ENCODE measurements around the gene UBR1.
A peak's percentile ranks its signal among the peaks of the same experiment; 100 is the strongest.
"Not testable (repeated sequence)": the region's sequence is repeated elsewhere in the genome, so short reads cannot be mapped to it uniquely, and the experiment has no call there.

Gene UBR1

DNA sequence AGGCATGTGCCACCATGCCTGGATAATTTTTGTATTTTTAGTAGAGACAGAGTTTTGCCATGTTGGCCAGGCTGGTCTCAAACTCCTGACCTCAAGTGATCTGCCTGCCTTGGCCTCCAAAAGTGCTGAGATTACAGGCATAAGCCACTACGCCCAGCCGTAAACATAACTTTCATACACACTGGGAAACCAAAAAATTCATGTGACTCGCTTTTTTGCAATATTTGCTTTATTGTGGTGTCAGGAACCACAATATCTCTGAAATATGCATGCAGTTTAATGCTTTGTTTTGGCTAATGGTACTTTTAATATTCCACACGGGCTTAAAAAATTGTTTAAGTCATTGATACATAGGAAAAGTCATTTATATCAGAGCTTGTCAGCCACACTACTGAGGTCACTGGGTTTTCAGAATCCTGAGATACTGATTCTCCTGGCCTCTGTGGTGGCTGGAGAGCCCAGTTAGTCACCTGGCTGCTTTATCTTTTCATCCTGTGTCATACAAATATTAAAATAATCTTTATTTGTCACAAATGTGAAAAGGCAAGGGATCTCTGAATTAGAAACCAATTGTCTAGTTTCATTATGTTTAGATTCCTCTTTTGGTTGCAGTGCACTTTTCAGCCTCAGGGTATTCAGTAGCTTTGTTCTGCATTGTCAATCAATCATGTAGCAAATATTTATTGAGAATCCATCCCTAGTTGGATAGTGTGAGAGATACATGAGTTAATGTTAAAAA lies 37.5 kb upstream of the UBR1 start:
- no peak overlapping the region for H3K4me3 ChIP-seq (ENCODE audit: low read depth, low read length)
- TF ChIP-seq, protein P1, sequence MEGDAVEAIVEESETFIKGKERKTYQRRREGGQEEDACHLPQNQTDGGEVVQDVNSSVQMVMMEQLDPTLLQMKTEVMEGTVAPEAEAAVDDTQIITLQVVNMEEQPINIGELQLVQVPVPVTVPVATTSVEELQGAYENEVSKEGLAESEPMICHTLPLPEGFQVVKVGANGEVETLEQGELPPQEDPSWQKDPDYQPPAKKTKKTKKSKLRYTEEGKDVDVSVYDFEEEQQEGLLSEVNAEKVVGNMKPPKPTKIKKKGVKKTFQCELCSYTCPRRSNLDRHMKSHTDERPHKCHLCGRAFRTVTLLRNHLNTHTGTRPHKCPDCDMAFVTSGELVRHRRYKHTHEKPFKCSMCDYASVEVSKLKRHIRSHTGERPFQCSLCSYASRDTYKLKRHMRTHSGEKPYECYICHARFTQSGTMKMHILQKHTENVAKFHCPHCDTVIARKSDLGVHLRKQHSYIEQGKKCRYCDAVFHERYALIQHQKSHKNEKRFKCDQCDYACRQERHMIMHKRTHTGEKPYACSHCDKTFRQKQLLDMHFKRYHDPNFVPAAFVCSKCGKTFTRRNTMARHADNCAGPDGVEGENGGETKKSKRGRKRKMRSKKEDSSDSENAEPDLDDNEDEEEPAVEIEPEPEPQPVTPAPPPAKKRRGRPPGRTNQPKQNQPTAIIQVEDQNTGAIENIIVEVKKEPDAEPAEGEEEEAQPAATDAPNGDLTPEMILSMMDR (conservative IDR thresholded peaks at IDR 0.05; ENCODE audit: low read depth, low read length), result no peak
- DNase-seq (ENCODE audit: low read depth), result no peak

DNA sequence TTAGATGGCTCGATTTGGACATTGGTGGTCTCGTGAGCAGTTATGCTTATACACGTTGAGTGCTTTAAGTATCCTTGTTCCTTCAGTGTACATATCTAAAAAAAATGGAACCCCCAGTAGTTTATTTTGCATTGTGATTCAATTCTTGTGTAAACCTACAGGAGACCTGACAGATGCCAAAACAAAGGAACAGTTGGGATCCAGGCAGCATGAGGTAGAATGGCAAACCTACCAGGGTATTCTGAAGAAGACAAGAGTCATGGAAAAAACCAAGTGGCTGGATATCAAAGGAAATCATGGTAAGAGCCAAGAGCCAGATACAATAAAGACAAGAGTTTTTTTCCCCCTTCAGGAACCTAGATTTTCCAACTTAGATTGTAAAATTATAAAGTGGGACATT lies 29.5 kb upstream of the UBR1 start:
- no peak overlapping the region for H3K4me3 ChIP-seq (ENCODE audit: low read depth, low read length)
- DNase-seq (ENCODE audit: low read depth), result no peak
- TF ChIP-seq, protein P1 (conservative IDR thresholded peaks at IDR 0.05; ENCODE audit: low read depth, low read length), result no peak

DNA sequence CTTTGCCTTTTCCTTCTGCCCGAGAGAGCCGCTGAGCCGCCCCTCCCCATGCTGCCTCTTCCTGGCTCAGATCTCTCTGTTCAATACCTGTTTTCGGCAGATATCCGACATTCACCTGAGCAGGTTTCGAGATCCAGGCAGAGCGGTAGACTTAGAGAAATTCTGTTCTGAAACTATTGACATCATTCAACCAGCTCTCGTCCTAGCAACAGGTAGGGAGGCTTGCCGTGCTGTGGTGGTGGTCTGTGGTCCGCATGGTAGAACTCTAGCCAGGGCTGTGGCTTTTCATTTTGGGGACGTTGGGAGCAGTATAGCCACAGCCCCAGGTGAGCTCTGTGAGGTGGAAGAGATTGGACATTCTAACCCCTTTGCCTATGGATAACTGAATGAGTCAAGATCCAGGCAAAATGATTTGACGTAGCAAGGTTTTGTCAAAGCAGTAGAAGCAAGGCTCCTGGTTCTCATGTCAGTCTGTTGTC lies 28.4 kb upstream of the UBR1 start:
- no peak for DNase-seq (ENCODE audit: low read depth)
- TF ChIP-seq, protein P1 (conservative IDR thresholded peaks at IDR 0.05; ENCODE audit: low read depth, low read length), result no peak

DNA sequence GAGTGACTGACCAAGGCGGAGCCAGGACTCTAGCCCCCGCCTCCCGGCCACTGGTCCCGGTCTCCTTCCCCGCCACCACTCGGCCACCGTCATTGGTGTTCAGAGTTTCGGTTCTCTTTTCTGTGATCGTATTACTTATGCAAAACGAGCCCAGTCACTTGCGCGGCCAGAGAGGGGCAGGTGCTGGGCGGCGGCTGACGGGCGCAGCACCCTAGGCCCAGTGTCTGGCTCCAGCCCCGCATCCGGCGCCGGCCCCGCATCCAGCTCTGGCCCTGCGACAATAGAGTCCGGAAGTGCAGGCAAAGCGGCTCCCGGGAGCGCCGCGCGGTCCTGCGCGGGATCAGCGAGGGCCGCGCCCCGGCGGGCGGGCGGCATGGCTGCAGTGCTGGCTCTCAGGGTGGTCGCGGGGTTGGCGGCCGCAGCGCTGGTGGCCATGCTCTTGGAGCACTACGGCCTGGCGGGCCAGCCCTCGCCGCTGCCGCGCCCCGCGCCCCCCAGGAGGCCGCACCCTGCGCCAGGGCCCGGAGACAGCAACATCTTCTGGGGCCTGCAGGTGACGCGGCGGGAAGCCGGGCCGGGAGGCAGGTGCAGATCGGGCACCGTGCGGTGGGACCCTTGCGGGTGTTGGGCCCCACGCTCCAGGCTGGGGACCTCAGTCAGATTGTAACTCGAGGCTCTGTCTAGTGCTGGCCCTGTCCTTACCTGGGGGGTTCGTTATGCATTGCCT lies 27.8 kb upstream of the UBR1 start, which contains the start of gene TMEM62:
TSS of gene TMEM62 (plus strand) at position 157 of the 727 bp plus-strand sequence. CDS start at position 374, 217 bp downstream.
- H3K4me3 ChIP-seq (ENCODE audit: low read depth, low read length), result peak within 1 kb of the TSS; percentile 77
- peak; percentile 28 for DNase-seq (ENCODE audit: low read depth)

More for the DNA sequence above, 28.4 kb upstream of the UBR1 start:
- H3K4me3 ChIP-seq (ENCODE audit: low read depth, low read length), result peak overlapping the region; percentile 77

DNA sequence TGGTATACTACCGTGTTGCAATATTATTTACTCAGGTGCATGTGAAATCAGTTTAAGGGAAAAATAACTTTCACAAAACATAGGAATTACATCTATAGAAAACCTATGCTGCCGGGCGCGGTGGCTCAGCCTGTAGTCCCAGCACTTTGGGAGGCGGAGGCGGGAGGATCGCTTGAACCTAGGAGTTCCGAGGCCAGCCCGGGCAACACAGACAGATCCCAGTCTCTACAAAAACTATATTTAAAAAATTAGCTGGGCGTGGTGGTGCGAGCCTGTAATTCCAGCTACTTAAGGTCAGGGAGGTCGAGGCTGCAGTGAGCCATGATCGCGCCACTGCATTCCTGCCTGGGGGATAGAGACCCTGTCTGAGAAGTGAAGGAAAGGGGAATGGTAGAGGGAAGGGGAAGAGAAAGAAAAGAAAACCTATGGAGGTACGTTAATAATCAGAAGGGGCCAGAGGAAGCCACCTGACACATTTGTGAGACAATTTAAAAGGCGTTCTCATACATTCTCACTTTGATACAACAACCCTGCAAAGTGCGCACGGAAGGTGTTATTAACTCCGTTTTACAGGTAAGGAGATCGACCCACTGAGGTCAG lies 27.1 kb upstream of the UBR1 start:
- no peak for DNase-seq (ENCODE audit: low read depth)
- peak overlapping the region; percentile 77 for H3K4me3 ChIP-seq (ENCODE audit: low read depth, low read length)
- TF ChIP-seq, protein P1 (conservative IDR thresholded peaks at IDR 0.05; ENCODE audit: low read depth, low read length), result no peak

More for the DNA sequence above, 27.8 kb upstream of the UBR1 start, which contains the start of gene TMEM62:
- TF ChIP-seq, protein P1 (conservative IDR thresholded peaks at IDR 0.05; ENCODE audit: low read depth, low read length), result no peak

DNA sequence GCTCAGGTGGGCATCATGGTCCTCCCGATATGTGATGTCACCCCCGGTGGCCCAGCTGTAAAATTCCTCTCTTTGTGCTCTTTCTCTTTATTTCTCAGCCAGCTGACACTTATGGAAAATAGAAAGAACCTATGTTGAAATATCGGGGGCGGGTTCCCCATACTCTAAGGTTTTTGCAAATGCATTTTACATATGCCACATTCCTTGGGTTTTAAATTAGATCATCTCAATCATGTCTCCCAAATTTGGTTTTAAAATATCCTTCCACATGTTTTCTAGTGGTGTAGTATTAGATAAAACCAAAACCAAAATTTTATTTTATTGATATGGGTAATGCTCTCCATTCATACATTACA lies 23.1 kb upstream of the UBR1 start:
- DNase-seq (ENCODE audit: low read depth), result no peak
- TF ChIP-seq, protein P1 (conservative IDR thresholded peaks at IDR 0.05; ENCODE audit: low read depth, low read length), result no peak
- H3K4me3 ChIP-seq (ENCODE audit: low read depth, low read length), result no peak overlapping the region

DNA sequence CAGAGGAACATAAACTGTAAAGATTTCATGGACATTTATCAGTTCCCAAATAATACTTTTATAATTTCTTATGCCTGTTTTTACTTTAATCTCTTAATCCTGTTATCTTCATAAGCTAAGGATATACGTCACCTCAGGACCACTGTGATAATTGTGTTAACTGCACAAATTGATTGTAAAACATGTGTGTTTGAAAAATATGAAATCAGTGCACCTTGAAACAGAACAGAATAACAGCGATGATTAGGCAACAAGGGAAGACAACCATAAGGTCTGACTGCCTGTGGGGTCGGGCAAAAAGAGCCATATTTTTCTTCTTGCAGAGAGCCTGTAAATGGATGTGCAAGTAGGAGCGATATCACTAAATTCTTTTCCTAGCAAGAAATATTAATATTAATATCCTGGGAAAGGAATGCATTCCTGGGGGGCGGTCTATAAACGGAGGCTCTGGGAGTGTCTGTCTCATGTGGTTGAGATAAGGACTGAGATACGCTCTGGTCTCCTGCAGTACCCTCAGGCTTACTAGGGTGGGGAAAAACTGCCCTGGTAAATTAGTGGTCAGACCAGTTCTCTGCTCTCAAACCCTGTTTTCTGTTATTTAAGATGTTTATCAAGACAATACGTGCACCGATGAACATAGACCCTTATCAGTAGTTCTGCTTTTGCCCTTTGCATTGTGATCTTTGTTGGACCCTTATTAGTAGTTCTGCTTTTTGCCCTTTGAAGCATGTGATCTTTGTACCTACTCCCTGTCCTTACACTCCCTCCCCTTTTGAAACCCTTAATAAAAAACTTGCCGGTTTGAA lies 22.5 kb upstream of the UBR1 start:
- not testable (repeated sequence) for DNase-seq (ENCODE audit: low read depth); H3K4me3 ChIP-seq (ENCODE audit: low read depth, low read length)

Measured in choroid plexus epithelial cell (primary cell).